Occipital lobe (tissue), 3 donors: ENCODE results near the gene GSTP1. TPM values are rescaled to one million over a fixed set of nuclear protein-coding genes. Genes with fewer than 3 reads are reported as not detected.

Experiments used
- DNase-seq: peaks from one replicate; lab custom pipeline; 2025; lab: John Stamatoyannopoulos, UW
- small RNA-seq: library from RNA; depleted of rRNA; stranded (forward); fragments of <200 nt; gene quantifications from one replicate; pipeline ENCODE3, GENCODE V24; 2014
- total RNA-seq: library from RNA; depleted of rRNA; stranded (reverse); fragments of >200 nt; gene quantifications from one replicate; pipeline ENCODE4 v1.2.3, GENCODE V29; 2014

GSTP1 gene
- total RNA-seq, 1 donor from 2014 or later, result 200 TPM

DNA sequence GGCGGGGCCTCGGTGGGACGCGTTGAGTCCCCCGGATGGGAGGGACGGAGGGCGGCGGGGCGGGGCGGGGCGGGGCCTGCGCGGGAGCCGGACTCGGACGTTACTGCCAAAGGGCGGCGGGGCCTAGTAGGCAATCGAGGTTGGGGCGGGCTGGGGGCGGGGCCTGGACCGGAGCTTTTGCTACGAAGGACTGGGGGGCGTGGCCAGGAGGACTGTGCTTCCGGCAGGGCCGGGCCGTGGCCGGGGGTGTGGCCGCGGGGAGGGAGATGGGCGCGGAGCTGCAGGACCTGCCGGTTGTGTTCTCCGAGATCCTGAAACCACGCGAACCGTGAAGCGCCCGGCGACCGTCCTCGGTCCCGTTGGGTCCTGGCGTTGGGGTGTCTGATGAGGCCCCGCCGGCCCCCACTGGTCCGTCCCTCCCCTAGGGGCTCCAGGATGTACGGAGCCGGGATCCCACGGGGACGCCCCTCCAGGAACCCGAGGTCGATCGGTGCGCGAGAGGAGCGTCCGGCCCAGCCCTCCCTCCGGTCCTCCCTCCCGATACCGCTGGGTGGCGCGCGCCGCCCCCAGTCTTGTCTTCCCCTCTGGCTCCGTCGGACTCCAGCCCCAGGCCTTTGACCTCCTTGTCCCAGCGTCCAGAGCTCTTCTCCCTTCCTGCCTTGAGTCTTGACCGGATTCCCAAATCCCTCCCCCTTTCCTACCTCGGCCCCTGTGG, 46.8 kb downstream of the GSTP1 start:
- peak; percentile 97 for DNase-seq

- no peak for DNase-seq
Observed at GRCh38 chr11:67630943-67631331, 47.3 kb downstream of the GSTP1 start.

- no peak for DNase-seq
Observed at GRCh38 chr11:67631411-67631810, 47.8 kb downstream of the GSTP1 start.

DNA sequence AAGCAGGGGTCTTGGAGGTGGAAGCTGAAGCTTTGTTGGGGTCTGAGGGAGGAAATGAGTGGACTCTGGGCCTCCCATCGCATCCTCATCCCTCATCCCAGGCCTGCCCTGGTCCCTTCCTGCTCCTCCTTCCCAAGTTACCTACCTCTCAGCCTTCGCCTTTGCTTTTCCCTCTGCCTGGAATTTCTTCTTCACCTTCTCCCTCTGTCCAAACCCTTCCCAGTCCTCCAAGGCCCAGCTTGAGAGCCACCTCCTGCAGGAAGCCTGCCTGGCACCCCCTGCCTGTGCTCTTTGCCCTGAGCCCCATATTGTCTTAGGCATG, 48.2 kb downstream of the GSTP1 start:
- no peak for DNase-seq

DNA sequence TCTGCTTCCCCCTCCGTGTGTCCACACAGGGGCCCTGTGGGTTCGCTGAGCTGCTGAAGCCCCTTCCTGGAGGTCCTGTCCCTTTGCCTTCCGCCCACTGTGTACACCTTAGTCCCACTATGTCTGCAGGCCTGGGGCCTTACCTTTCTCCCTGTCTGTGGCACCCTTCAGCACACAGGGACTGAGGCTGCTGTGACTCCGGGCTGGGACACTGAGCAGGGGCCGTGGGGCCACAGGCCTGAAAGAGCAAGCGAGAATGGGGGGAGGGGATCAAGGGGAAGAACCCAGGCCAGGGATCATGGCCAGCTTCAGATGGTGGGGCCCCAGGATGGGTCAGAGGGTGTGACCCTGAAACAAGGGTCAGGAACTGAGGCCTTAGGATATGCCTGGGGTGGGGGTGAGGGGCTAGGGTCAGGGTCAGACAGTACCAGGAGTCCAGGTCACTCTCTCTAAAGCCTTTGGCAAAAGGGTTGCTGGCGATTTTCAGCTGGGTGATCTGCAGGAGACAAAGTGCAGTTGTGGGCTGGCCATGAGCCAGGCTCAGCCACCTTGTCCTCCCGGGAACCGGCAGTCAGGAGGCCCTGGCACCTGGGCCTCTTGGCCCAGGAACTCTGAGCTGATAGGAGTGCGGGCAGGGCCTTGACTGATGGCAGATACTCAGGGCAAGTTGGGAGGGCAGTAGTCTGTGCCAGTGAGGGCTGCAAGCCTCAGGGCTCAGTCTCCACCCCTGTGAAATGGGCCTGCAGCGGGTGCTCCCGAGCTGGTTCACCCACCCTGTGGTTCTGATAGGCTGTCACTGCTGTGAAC, 48.8 kb downstream of the GSTP1 start:
- DNase-seq, result no peak

- DNase-seq, result no peak
Observed at GRCh38 chr11:67632982-67633755, 49.6 kb downstream of the GSTP1 start.

DNA sequence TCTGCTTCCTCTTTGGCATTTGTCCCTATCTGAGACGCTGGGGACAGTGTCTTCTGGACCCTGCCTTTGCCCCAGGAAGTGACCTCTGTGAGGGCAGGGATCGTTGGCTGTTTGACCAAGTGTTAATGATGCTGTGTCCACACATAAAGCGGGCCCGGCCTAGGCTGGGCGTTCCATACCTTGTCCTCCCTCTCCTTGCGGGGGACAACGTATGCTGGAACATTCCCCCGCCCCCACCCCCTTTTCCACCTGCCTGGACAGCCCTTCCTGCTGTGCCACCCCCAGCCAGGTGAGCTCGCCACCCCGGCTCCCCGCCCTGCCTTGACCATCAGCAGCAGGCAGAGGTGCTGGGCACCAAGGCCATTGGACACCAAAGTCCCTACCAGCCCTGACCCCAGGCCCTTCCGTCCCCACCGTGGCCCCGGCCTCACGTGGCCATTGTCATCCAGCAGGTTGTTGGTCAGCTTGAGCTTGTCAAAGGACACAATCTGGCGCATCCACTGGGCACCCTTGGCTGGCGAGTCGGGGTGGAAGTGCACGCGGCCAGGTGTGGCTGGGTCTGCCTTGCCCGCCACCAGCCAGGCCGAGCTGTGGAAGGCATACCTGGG, 50.2 kb downstream of the GSTP1 start:
- DNase-seq, result no peak

DNA sequence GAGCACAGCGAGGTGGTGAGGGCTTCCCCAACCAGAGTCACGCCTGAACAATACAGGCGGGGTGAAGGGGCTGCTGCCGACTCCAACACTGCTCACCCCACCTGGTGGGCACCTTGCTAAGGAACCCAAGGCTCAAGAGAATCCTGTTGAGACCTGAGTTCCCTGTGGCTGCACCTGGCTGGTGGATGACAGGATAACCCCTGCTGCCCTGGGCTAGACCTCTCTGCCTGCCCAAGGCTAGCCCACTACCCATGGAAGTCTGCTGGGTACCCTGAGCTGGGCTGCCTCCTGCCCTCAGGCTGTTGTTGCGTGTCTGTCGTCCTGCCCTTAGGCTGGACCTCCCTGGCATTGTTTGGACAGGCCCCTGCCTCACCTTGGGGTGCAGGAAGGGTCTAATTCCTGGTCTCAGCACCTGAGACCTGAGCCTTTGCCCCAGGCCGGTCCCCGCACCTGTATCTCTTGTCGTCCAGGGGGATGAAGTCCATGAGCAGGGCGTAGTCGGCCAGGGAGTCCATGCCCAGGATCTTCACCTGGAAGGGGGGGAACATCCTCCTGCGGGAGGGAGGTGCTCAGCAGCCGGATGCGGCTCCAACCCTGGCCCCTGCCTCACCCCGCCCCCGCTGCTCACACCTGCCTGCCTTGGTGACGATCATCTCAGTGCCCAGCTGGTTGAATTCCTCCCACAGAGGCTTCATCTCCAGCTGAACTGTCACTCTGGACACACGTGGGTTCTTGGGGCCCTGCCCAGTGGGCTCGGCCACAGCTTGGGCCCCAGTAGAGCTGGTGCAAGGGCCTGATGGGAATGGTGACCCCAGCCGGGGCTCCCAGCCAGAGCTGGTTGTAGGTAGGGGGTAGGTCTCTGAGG, 51.0 kb downstream of the GSTP1 start:
- DNase-seq, result no peak

GRCh38 chr11:67635231-67635521, 51.6 kb downstream of the GSTP1 start:
- no peak for DNase-seq

Small RNAs within 50 kb of the gene (small RNA-seq; reads per million reads assigned to genes)
- gene AP003385.3, result not detected

Other genes with a start within 250 kb of the GSTP1 start
- gene POLD4, start 230.3 kb upstream of the GSTP1 start, total RNA-seq, result 3.6 TPM
- gene CLCF1, start 210.2 kb upstream of the GSTP1 start, total RNA-seq, result not detected
- 14.0 TPM for gene RAD9A, start 191.8 kb upstream of the GSTP1 start, total RNA-seq
- gene PPP1CA, start 182.0 kb upstream of the GSTP1 start, total RNA-seq, result 53.5 TPM
- gene TBC1D10C, start 179.7 kb upstream of the GSTP1 start, total RNA-seq, result 0.16 TPM
- gene CARNS1, start 168.1 kb upstream of the GSTP1 start, total RNA-seq, result 0.16 TPM
- 13.1 TPM for gene RPS6KB2, start 155.3 kb upstream of the GSTP1 start, total RNA-seq
- gene PTPRCAP, start 146.1 kb upstream of the GSTP1 start, total RNA-seq, result not detected
- 23.4 TPM for gene CORO1B, start 140.3 kb upstream of the GSTP1 start, total RNA-seq
- gene GPR152, start 131.1 kb upstream of the GSTP1 start, total RNA-seq, result not detected
- gene CABP4, start 128.5 kb upstream of the GSTP1 start, total RNA-seq, result not detected
- gene TMEM134, start 114.6 kb upstream of the GSTP1 start, total RNA-seq, result 13.1 TPM
- 66.8 TPM for gene AIP, start 100.8 kb upstream of the GSTP1 start, total RNA-seq
- gene PITPNM1, start 78.4 kb upstream of the GSTP1 start, total RNA-seq, result 34.0 TPM
- gene CDK2AP2, start 75.7 kb upstream of the GSTP1 start, total RNA-seq, result 4.7 TPM
- not detected for gene CABP2, start 60.4 kb upstream of the GSTP1 start, total RNA-seq
- gene NDUFV1, start 23.1 kb downstream of the GSTP1 start, total RNA-seq, result 129 TPM
- 0.62 TPM for gene NUDT8, start 46.1 kb downstream of the GSTP1 start, total RNA-seq
- gene TBX10, start 56.0 kb downstream of the GSTP1 start, total RNA-seq, result not detected
- gene ACY3, start 66.9 kb downstream of the GSTP1 start, total RNA-seq, result 0.47 TPM
- gene ALDH3B2, start 90.8 kb downstream of the GSTP1 start, total RNA-seq, result not detected